Measurements from ENCODE around the gene ELOVL5.

Gene ELOVL5

GRCh38 chr6:53252177-53252692 lies 96.5 kb downstream of the ELOVL5 start:
- Histone ChIP-seq H3K27ac (ENCODE audit: low read depth, low read length) (no peak overlapping the region), H3K9ac (ENCODE audit: low read length) (no peak overlapping the region), H3K27me3 (ENCODE audit: control insufficient read depth, insufficient read depth, low read length) (no peaks in the 10 kb centered on the region), H3K4me3 (ENCODE audit: low read depth, low read length) (no peak overlapping the region), H3K4me1 (ENCODE audit: control insufficient read depth, insufficient read depth, low read length) (no peaks in the 10 kb centered on the region), H3K36me3 (ENCODE audit: control insufficient read depth, insufficient read depth, low read length) (no peaks in the 10 kb centered on the region), H3K9me3 (ENCODE audit: control insufficient read depth, insufficient read depth, low read depth, low read length) (no peaks in the 10 kb centered on the region)

- Histone ChIP-seq H3K9me3 (ENCODE audit: control insufficient read depth, insufficient read depth, low read depth, low read length) (no peaks in the 10 kb centered on the region), H3K27me3 (ENCODE audit: control insufficient read depth, insufficient read depth, low read length) (no peaks in the 10 kb centered on the region), H3K36me3 (ENCODE audit: control insufficient read depth, insufficient read depth, low read length) (no peaks in the 10 kb centered on the region), H3K4me1 (ENCODE audit: control insufficient read depth, insufficient read depth, low read length) (no peaks in the 10 kb centered on the region), H3K4me3 (ENCODE audit: low read depth, low read length) (no peak overlapping the region), H3K9ac (ENCODE audit: low read length) (no peak overlapping the region), H3K27ac (ENCODE audit: low read depth, low read length) (no peak overlapping the region)
Observed at GRCh38 chr6:53251033-53251672, 97.6 kb downstream of the ELOVL5 start.

- Histone ChIP-seq H3K27ac (ENCODE audit: low read depth, low read length) (no peak overlapping the region), H3K36me3 (ENCODE audit: control insufficient read depth, insufficient read depth, low read length) (no peaks in the 10 kb centered on the region), H3K9ac (ENCODE audit: low read length) (no peak overlapping the region), H3K4me1 (ENCODE audit: control insufficient read depth, insufficient read depth, low read length) (no peaks in the 10 kb centered on the region), H3K27me3 (ENCODE audit: control insufficient read depth, insufficient read depth, low read length) (no peaks in the 10 kb centered on the region), H3K9me3 (ENCODE audit: control insufficient read depth, insufficient read depth, low read depth, low read length) (no peaks in the 10 kb centered on the region), H3K4me3 (ENCODE audit: low read depth, low read length) (no peak overlapping the region)
Observed at GRCh38 chr6:53250176-53251032, 98.3 kb downstream of the ELOVL5 start.

GRCh38 chr6:53246924-53247323 lies 101.8 kb downstream of the ELOVL5 start:
- Histone ChIP-seq H3K36me3 (ENCODE audit: control insufficient read depth, insufficient read depth, low read length) (no peaks in the 10 kb centered on the region), H3K9ac (ENCODE audit: low read length) (no peak overlapping the region), H3K4me3 (ENCODE audit: low read depth, low read length) (no peak overlapping the region), H3K4me1 (ENCODE audit: control insufficient read depth, insufficient read depth, low read length) (no peaks in the 10 kb centered on the region), H3K27me3 (ENCODE audit: control insufficient read depth, insufficient read depth, low read length) (no peaks in the 10 kb centered on the region), H3K27ac (ENCODE audit: low read depth, low read length) (no peak overlapping the region), H3K9me3 (ENCODE audit: control insufficient read depth, insufficient read depth, low read depth, low read length) (no peaks in the 10 kb centered on the region)

DNA sequence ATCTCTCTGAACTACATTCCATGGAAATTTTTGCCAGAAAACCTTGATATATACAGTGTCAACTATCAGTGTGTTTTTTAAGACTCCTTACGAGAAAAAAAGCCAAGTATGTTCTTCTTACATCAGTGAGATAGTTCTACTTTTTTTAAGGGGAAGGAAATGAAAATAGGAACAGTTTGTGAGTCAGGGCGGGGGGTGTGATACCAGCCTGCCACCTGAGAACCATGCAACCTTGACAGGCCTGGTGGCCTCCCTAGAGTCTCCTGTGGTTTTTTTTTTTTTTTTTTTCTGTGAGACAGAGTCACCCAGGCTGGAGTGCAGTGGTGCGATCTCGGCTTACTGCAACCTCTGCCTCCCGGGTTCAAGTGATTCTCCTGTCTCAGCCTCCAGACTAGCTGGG lies 103.8 kb downstream of the ELOVL5 start:
- H3K4me1 ChIP-seq (ENCODE audit: control insufficient read depth, insufficient read depth, low read length): no peaks in the 10 kb centered on the region
- H3K9me3 ChIP-seq (ENCODE audit: control insufficient read depth, insufficient read depth, low read depth, low read length): no peaks in the 10 kb centered on the region
- no peak overlapping the region for H3K27ac ChIP-seq (ENCODE audit: low read depth, low read length)
- H3K27me3 ChIP-seq (ENCODE audit: control insufficient read depth, insufficient read depth, low read length): no peaks in the 10 kb centered on the region
- H3K9ac ChIP-seq (ENCODE audit: low read length): no peak overlapping the region
- H3K4me3 ChIP-seq (ENCODE audit: low read depth, low read length): no peak overlapping the region
- H3K36me3 ChIP-seq (ENCODE audit: control insufficient read depth, insufficient read depth, low read length): no peaks in the 10 kb centered on the region

GRCh38 chr6:53244399-53244931 lies 104.3 kb downstream of the ELOVL5 start:
- Histone ChIP-seq H3K36me3 (ENCODE audit: control insufficient read depth, insufficient read depth, low read length) (no peaks in the 10 kb centered on the region), H3K4me1 (ENCODE audit: control insufficient read depth, insufficient read depth, low read length) (no peaks in the 10 kb centered on the region), H3K9ac (ENCODE audit: low read length) (no peak overlapping the region), H3K27ac (ENCODE audit: low read depth, low read length) (no peak overlapping the region), H3K4me3 (ENCODE audit: low read depth, low read length) (no peak overlapping the region), H3K27me3 (ENCODE audit: control insufficient read depth, insufficient read depth, low read length) (no peaks in the 10 kb centered on the region), H3K9me3 (ENCODE audit: control insufficient read depth, insufficient read depth, low read depth, low read length) (no peaks in the 10 kb centered on the region)

- Histone ChIP-seq H3K4me1 (ENCODE audit: control insufficient read depth, insufficient read depth, low read length) (no peaks in the 10 kb centered on the region), H3K4me3 (ENCODE audit: low read depth, low read length) (no peak overlapping the region)
Observed at GRCh38 chr6:53241938-53242337, 106.8 kb downstream of the ELOVL5 start.

DNA sequence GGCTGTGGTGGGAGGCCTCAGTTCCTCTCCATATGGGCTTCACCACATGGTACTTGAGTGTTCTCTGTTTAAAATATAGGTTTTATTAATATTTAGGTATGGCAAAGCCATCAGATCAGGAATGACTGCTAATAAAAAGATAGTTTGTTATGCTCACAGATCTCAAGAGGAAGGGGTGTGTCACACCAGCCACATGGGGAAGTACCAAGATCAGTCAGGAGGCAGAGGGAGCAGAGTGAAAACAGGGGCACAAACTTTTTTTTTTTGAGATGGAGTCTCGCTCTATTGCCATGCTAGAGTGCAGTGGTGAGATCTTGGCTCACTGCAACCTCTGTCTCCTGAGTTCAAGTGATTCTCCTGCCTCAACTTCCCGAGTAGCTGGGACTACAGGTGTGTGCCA lies 108.0 kb downstream of the ELOVL5 start:
- Histone ChIP-seq H3K27me3 (ENCODE audit: control insufficient read depth, insufficient read depth, low read length) (no peaks in the 10 kb centered on the region), H3K27ac (ENCODE audit: low read depth, low read length) (no peak overlapping the region), H3K4me1 (ENCODE audit: control insufficient read depth, insufficient read depth, low read length) (no peaks in the 10 kb centered on the region), H3K9ac (ENCODE audit: low read length) (no peak overlapping the region), H3K36me3 (ENCODE audit: control insufficient read depth, insufficient read depth, low read length) (no peaks in the 10 kb centered on the region), H3K4me3 (ENCODE audit: low read depth, low read length) (no peak overlapping the region), H3K9me3 (ENCODE audit: control insufficient read depth, insufficient read depth, low read depth, low read length) (no peaks in the 10 kb centered on the region)

More at GRCh38 chr6:53241938-53242337, 106.8 kb downstream of the ELOVL5 start:
- no peaks in the 10 kb centered on the region for H3K27me3 ChIP-seq (ENCODE audit: control insufficient read depth, insufficient read depth, low read length)
- H3K36me3 ChIP-seq (ENCODE audit: control insufficient read depth, insufficient read depth, low read length): no peaks in the 10 kb centered on the region
- no peaks in the 10 kb centered on the region for H3K9me3 ChIP-seq (ENCODE audit: control insufficient read depth, insufficient read depth, low read depth, low read length)
- no peak overlapping the region for H3K9ac ChIP-seq (ENCODE audit: low read length)
- H3K27ac ChIP-seq (ENCODE audit: low read depth, low read length): no peak overlapping the region

DNA sequence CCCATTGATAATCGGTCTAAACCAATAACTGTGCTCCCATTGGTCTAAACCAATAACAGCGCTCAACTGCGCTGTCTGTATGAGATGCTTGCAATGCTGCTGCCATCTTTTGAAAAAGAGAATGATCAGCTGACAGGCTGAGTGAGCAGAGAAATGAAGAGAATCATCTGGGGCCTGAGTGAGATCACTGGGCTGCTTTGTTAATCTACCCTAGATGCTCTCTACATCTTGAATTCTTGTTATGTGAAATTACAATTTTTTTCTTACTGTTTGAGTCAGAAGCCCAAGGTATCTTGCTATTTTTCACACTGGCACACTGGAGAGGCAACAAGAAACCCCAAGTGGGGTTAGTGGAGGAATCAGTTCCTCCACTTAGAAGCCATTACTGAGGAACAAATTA lies 108.6 kb downstream of the ELOVL5 start:
- Histone ChIP-seq H3K4me3 (ENCODE audit: low read depth, low read length) (no peak overlapping the region), H3K27ac (ENCODE audit: low read depth, low read length) (no peak overlapping the region), H3K9ac (ENCODE audit: low read length) (no peak overlapping the region), H3K9me3 (ENCODE audit: control insufficient read depth, insufficient read depth, low read depth, low read length) (no peaks in the 10 kb centered on the region), H3K27me3 (ENCODE audit: control insufficient read depth, insufficient read depth, low read length) (no peaks in the 10 kb centered on the region), H3K36me3 (ENCODE audit: control insufficient read depth, insufficient read depth, low read length) (no peaks in the 10 kb centered on the region), H3K4me1 (ENCODE audit: control insufficient read depth, insufficient read depth, low read length) (no peaks in the 10 kb centered on the region)

DNA sequence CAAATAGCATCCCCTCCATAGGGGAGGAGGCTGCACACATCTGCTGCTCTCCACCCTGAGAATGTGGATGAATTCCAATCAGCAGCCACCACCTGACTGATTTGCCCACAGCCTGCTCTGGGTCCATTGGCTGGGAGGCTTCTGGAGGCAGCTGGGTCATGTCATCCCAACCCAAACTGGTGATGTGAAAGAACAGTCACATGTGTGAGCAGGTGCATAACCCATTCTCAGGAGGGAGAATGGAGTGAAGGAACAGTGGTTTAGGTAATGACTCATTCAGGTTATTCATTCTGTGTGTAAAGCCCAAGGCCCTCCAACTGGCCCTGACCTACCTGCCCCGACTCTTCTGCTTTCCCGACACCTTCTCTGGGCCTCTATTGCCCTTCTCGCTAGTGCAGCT lies 109.2 kb downstream of the ELOVL5 start:
- Histone ChIP-seq H3K9ac (ENCODE audit: low read length) (no peak overlapping the region), H3K9me3 (ENCODE audit: control insufficient read depth, insufficient read depth, low read depth, low read length) (no peaks in the 10 kb centered on the region), H3K4me3 (ENCODE audit: low read depth, low read length) (no peak overlapping the region), H3K4me1 (ENCODE audit: control insufficient read depth, insufficient read depth, low read length) (no peaks in the 10 kb centered on the region), H3K36me3 (ENCODE audit: control insufficient read depth, insufficient read depth, low read length) (no peaks in the 10 kb centered on the region), H3K27ac (ENCODE audit: low read depth, low read length) (no peak overlapping the region), H3K27me3 (ENCODE audit: control insufficient read depth, insufficient read depth, low read length) (no peaks in the 10 kb centered on the region)

DNA sequence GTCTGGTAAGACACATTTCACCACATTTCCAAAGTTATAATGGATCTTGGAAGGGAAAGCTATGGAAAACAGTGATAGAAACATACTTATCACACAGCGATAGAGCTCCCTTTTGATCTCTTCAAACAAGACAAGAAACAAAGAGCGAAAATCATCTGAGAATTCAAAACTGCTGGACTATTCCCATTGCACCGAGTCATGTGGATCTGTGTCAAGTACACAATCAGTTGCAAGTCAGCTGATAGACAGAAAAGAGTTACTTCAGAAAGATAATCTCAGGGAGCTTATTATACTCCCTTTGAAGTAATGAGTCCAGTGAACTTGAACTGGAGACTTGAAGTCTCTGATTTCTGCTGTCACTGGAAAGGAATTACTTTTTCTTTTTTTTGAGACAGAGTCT lies 110.4 kb downstream of the ELOVL5 start:
- Histone ChIP-seq H3K9ac (ENCODE audit: low read length) (no peak overlapping the region), H3K4me3 (ENCODE audit: low read depth, low read length) (no peak overlapping the region), H3K27me3 (ENCODE audit: control insufficient read depth, insufficient read depth, low read length) (no peaks in the 10 kb centered on the region), H3K27ac (ENCODE audit: low read depth, low read length) (no peak overlapping the region), H3K36me3 (ENCODE audit: control insufficient read depth, insufficient read depth, low read length) (no peaks in the 10 kb centered on the region), H3K9me3 (ENCODE audit: control insufficient read depth, insufficient read depth, low read depth, low read length) (no peaks in the 10 kb centered on the region), H3K4me1 (ENCODE audit: control insufficient read depth, insufficient read depth, low read length) (no peaks in the 10 kb centered on the region)
